Kidney (tissue), 14 donors: ENCODE results near the gene SLC6A19. TPM values are rescaled to one million over a fixed set of nuclear protein-coding genes. Genes with fewer than 3 reads are reported as not detected.

Experiments used
- DNase-seq, 5 donors: peaks; one replicate each; pipeline ENCODE4 v3.0.0-alpha.2; 2013 to 2020
- FAIRE-seq: peaks from 2 replicates; lab custom pipeline; 2012; peaks lifted over from hg19 to GRCh38; lab: Jason Lieb, UNC
- H3K27ac ChIP-seq, 2 donors: one replicate each; pipeline ENCODE4 v1.7.0; 2013; ENCODE audit warnings: low read depth in 2 of 2, low read length in 2 of 2, inconsistent platforms in 1 of 2
- H3K27me3 ChIP-seq: one replicate; pipeline ENCODE4 v1.7.1; 2013; ENCODE audit warnings: low read length, inconsistent platforms; ENCODE audit not compliant: control insufficient read depth, insufficient read depth
- H3K36me3 ChIP-seq, 3 donors: one replicate each; pipeline versions ENCODE4 v1.7.0 to v1.7.1; 2013; ENCODE audit warnings: low read length in 3 of 3, control low read depth in 1 of 3, inconsistent platforms in 1 of 3; ENCODE audit not compliant: insufficient read depth in 3 of 3, control insufficient read depth in 2 of 3
- H3K4me1 ChIP-seq, 3 donors: one replicate each; pipeline versions ENCODE4 v1.7.0 to v1.7.1; 2013; ENCODE audit warnings: low read length in 3 of 3, inconsistent platforms in 1 of 3, low read depth in 1 of 3; ENCODE audit not compliant: control insufficient read depth in 2 of 3, insufficient read depth in 2 of 3
- H3K4me3 ChIP-seq, 3 donors: one replicate each; pipeline versions ENCODE4 v1.7.0 to v1.8.1; 2013; ENCODE audit warnings: low read length in 3 of 3, control low read depth in 1 of 3, inconsistent platforms in 1 of 3
- H3K9ac ChIP-seq, 3 donors: one replicate each; pipeline versions ENCODE4 v1.7.0 to v1.7.1; 2013; ENCODE audit warnings: low read length in 3 of 3, control low read depth in 1 of 3, inconsistent platforms in 1 of 3
- H3K9me3 ChIP-seq, 3 donors: one replicate each; pipeline versions ENCODE4 v1.7.0 to v1.7.1; 2013; ENCODE audit warnings: low read length in 3 of 3, control low read depth in 1 of 3, inconsistent platforms in 1 of 3; ENCODE audit not compliant: control insufficient read depth in 2 of 3, insufficient read depth in 1 of 3
- intact Hi-C: fragments of 100-400 bp; cut with DNase I; formaldehyde crosslinking; loops from one replicate; pipeline ENCODE4 v1.11.1; 2022
- polyA plus RNA-seq: library from polyadenylated mRNA; stranded (reverse); fragments of 350-450 nt; fragmentation: Illumina TruSeq; extraction: RNeasy Lipid Tissue Mini Kit (QIAGEN cat#74804); gene quantifications from one replicate; pipeline ENCODE4 v1.2.3, GENCODE V29; 2014; ENCODE audit warnings: low read depth, low replicate concordance; ENCODE audit not compliant: insufficient read depth
- total RNA-seq: library from RNA; stranded (reverse); fragmentation: NEBNext Ultra II Directional; extraction: Animal tissue kit (Norgen Biotek cat#: 25700); gene quantifications from one replicate; pipeline ENCODE4 v1.2.1, GENCODE V29; 2021
- TF ChIP-seq, protein P1 (sequence below): IDR thresholded peaks from 3 replicates; pipeline ENCODE4 v1.5.1; 2012; ENCODE audit warnings: mild to moderate bottlenecking, moderate library complexity, borderline replicate concordance; ENCODE audit not compliant: insufficient read depth; ENCODE audit errors: extremely low read depth
- donor health status: control.
- donor health status: control.
- donor health status: control.
- donor health status: control.
- donor health status: control.
- donor health status: DM: yes; HTN: yes; CAD: no.
- donor health status: Normal renal cell carcinoma (clear cell type).

SLC6A19 gene
- total and polyA plus RNA-seq, 2 donors from 2014 or later: 2.2 to 69.3 TPM

DNA sequence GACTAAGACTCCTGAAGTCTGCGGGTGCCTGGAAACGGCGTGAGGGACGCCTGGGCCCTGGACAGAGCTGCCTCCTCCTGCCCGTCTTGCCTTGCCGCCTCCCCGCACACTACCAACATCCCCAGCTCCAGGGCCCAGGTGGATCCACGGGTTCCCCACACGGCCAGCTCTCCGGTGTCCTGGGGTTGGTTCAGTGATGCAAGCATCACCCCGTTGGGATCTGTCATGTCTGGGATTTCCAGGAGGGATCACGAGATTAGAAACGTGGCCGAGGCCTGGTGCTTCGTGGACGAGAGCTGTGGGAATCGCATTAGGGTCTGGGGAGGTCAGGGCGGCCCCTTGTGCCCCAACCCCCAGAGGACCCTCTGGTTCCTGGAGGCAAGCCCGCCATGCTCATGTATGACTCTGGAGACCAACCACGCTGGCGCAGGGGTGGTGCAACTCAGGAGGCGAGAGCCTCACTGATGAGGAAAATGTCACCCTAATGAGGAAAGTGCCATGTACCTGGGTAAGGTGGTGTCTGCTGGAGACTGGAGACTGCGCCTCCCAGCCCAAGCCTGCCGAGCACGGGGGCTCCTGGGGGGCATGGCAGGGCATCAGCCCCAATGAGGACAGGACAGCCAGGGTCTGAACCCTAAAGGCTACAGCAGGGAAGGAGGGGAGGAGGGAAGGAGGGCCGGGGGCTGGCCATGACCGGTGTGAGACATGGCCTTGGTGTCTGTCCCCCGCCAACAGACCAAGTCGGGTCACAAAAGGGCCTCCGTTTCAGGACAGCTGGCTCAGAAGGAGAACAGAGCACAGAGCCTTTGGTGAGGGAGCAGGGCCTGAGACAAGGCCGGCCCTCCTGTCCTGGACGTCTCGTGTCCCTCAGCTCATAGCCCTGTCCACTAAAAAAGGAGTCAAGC, 31.9 kb upstream of the SLC6A19 start:
- Histone ChIP-seq H3K27ac (no peak overlapping the region), H3K36me3 (no peaks in the 10 kb centered on the region), H3K9me3 (no peaks in the 10 kb centered on the region), H3K4me1 (peaks cover 0 to 8% (median 6%) of the 10 kb centered on the region in 3 donors), H3K4me3 (no peak overlapping the region), H3K27me3 (no peaks in the 10 kb centered on the region), H3K9ac (no peak overlapping the region)
- DNase-seq (peak in 1 of 5 donors; percentile 39), FAIRE-seq (no peak)
- TF ChIP-seq, protein P1, sequence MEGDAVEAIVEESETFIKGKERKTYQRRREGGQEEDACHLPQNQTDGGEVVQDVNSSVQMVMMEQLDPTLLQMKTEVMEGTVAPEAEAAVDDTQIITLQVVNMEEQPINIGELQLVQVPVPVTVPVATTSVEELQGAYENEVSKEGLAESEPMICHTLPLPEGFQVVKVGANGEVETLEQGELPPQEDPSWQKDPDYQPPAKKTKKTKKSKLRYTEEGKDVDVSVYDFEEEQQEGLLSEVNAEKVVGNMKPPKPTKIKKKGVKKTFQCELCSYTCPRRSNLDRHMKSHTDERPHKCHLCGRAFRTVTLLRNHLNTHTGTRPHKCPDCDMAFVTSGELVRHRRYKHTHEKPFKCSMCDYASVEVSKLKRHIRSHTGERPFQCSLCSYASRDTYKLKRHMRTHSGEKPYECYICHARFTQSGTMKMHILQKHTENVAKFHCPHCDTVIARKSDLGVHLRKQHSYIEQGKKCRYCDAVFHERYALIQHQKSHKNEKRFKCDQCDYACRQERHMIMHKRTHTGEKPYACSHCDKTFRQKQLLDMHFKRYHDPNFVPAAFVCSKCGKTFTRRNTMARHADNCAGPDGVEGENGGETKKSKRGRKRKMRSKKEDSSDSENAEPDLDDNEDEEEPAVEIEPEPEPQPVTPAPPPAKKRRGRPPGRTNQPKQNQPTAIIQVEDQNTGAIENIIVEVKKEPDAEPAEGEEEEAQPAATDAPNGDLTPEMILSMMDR: no peak
- intact Hi-C loops: no loop called here

DNA sequence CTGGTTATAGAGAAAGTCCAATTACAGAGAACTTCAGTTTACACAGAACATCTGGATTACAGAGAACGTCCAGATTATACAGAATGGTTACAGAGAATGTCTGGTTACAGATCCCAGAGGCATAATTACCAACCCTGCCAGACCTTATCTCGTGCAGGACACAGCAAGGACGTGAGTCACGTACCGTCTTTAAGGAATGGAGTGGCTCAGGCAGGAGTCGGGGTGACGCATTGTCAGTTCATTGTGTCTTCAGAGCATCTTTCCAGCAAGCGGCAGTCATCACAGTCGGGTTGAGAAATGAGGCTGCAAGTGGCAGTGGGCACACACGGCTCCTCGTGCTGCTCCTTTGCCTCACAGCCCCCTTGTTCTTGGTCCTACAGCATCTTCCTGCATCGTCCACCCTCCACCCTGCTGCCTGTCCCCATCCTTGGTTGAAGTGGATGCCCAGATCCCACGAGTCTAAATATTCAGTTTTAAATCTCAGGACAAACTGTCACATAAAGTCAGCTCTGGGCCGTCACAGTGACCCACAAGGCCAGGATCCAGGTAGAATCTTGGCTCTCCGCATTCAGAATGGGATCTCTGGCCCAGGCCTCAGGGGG, 30.0 kb upstream of the SLC6A19 start:
- Histone ChIP-seq H3K9me3 (no peaks in the 10 kb centered on the region), H3K27me3 (no peaks in the 10 kb centered on the region), H3K36me3 (no peaks in the 10 kb centered on the region), H3K4me3 (no peak overlapping the region), H3K27ac (no peak overlapping the region), H3K4me1 (peaks cover 0 to 8% (median 6%) of the 10 kb centered on the region in 3 donors), H3K9ac (no peak overlapping the region)
- DNase-seq: peak in 1 of 5 donors; percentile 52
- TF ChIP-seq, protein P1: no peak
- intact Hi-C loops: no loop called here
- FAIRE-seq: no peak

DNA sequence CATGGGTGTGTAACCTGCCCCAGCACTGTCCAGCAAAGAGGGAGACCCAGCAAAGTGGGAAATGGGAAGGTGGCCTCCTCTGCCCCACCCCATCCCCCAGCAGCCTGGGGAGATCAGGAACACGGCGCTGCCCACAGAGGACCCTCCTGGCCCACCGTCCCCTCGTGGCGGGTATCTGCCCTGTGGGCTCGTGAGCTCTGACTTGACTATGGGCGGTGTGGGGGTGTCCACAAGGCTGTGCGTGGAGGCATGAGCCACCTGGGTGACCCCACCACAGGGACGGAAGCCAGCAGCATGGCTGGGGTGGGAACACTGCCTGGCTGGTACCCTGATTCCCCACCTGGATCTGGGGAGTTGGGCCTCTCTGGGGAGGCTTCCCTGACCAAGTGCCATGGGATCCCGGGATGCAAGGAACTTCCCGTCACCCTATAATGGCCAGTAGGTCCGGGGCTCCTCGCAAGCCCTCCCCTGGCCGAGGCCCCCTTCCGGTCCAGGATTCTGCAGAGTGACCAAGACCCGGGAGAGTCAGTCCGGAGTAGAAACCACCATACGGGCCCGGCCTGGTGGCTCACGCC, 29.3 kb upstream of the SLC6A19 start:
- H3K9me3 ChIP-seq: no peaks in the 10 kb centered on the region
- DNase-seq: peak in 1 of 5 donors; percentile 68
- H3K36me3 ChIP-seq: no peaks in the 10 kb centered on the region
- peaks cover 0 to 8% (median 6%) of the 10 kb centered on the region in 3 donors for H3K4me1 ChIP-seq
- intact Hi-C loops: no loop called here
- no peak overlapping the region for H3K27ac ChIP-seq
- TF ChIP-seq, protein P1: no peak
- no peak for FAIRE-seq
- H3K9ac ChIP-seq: no peak overlapping the region
- H3K4me3 ChIP-seq: no peak overlapping the region
- no peaks in the 10 kb centered on the region for H3K27me3 ChIP-seq
